H9 (cell line): ENCODE measurements around the gene SERTAD1. TPM values are rescaled to one million over a fixed set of nuclear protein-coding genes. Genes with fewer than 3 reads are reported as not detected.

Source experiments
- DNase-seq: peaks from one replicate; pipeline ENCODE4 v3.0.0-alpha.2; 2017
- H2AFZ ChIP-seq: one replicate; pipeline ENCODE4 v1.6.1; 2013; ENCODE audit warnings: mild to moderate bottlenecking, low read length, control low read depth, moderate library complexity
- H2AK5ac ChIP-seq: 2 replicates; pipeline ENCODE4 v1.6.1; 2013; ENCODE audit warnings: low read length, control low read depth, mixed read lengths; ENCODE audit not compliant: insufficient read length
- H2BK120ac ChIP-seq: one replicate; pipeline ENCODE4 v1.6.1; 2013; ENCODE audit warnings: low read depth, mild to moderate bottlenecking, low read length, control low read depth, inconsistent platforms; ENCODE audit not compliant: poor library complexity, severe bottlenecking
- H2BK12ac ChIP-seq: 2 replicates; pipeline ENCODE4 v1.6.1; 2013; ENCODE audit warnings: low read length, control low read depth, mixed read lengths, low read depth; ENCODE audit not compliant: insufficient read length
- H2BK15ac ChIP-seq: 2 replicates; pipeline ENCODE4 v1.6.1; 2013; ENCODE audit warnings: low read depth, low read length, control low read depth
- H2BK20ac ChIP-seq: one replicate; pipeline ENCODE4 v1.6.1; 2013; ENCODE audit warnings: low read depth, mild to moderate bottlenecking, low read length, control low read depth, inconsistent platforms; ENCODE audit not compliant: poor library complexity, severe bottlenecking
- H2BK5ac ChIP-seq: 2 replicates; pipeline ENCODE4 v1.6.1; 2013; ENCODE audit warnings: low read length, control low read depth, mixed read lengths; ENCODE audit not compliant: insufficient read length
- H3K14ac ChIP-seq: 2 replicates; pipeline ENCODE4 v1.6.1; 2013; ENCODE audit warnings: low read length, control low read depth; ENCODE audit not compliant: insufficient read depth
- H3K18ac ChIP-seq: 2 replicates; pipeline ENCODE4 v1.6.1; 2013; ENCODE audit warnings: low read depth, mild to moderate bottlenecking, mixed read lengths, low read length, control low read depth; ENCODE audit not compliant: insufficient read length
- H3K23ac ChIP-seq: 2 replicates; pipeline ENCODE4 v1.6.1; 2013; ENCODE audit warnings: low read length, control low read depth, mixed read lengths, low read depth; ENCODE audit not compliant: insufficient read length
- H3K23me2 ChIP-seq: 2 replicates; pipeline ENCODE4 v1.6.1; 2013; ENCODE audit warnings: low read depth, mild to moderate bottlenecking, mixed read lengths, low read length, control low read depth; ENCODE audit not compliant: insufficient read length, poor library complexity, severe bottlenecking
- H3K27ac ChIP-seq: 2 replicates; pipeline ENCODE4 v1.5.1; 2013; ENCODE audit warnings: low read length, control low read depth, mixed read lengths, low read depth; ENCODE audit not compliant: insufficient read length
- H3K27me3 ChIP-seq: 2 replicates; pipeline ENCODE4 v1.6.1; 2013; ENCODE audit warnings: low read length, control low read depth, inconsistent platforms; ENCODE audit not compliant: insufficient read depth
- H3K4ac ChIP-seq: 2 replicates; pipeline ENCODE4 v1.6.1; 2013; ENCODE audit warnings: low read depth, mild to moderate bottlenecking, control low read depth, inconsistent platforms, low read length, moderate library complexity
- H3K4me1 ChIP-seq: 2 replicates; pipeline ENCODE4 v1.6.1; 2013; ENCODE audit warnings: low read length, control low read depth, inconsistent platforms; ENCODE audit not compliant: insufficient read depth
- H3K4me2 ChIP-seq: 2 replicates; pipeline ENCODE4 v1.6.1; 2013; ENCODE audit warnings: low read length, control low read depth, mixed read lengths; ENCODE audit not compliant: insufficient read length, insufficient read depth
- H3K56ac ChIP-seq: 2 replicates; pipeline ENCODE4 v1.6.1; 2013; ENCODE audit warnings: low read depth, mild to moderate bottlenecking, mixed read lengths, low read length, control low read depth; ENCODE audit not compliant: insufficient read length
- H3K79me1 ChIP-seq: 2 replicates; pipeline ENCODE4 v1.6.1; 2013; ENCODE audit warnings: low read depth, mild to moderate bottlenecking, moderate library complexity, low read length, control low read depth, inconsistent platforms; ENCODE audit not compliant: insufficient read depth, poor library complexity, severe bottlenecking
- H3K79me2 ChIP-seq: 2 replicates; pipeline ENCODE4 v1.6.1; 2013; ENCODE audit warnings: low read length, control low read depth, inconsistent platforms; ENCODE audit not compliant: insufficient read depth
- H3K9ac ChIP-seq: 2 replicates; pipeline ENCODE4 v1.6.1; 2013; ENCODE audit warnings: low read length, control low read depth, mixed read lengths; ENCODE audit not compliant: insufficient read length; ENCODE audit errors: extremely low read depth
- H3K9me3 ChIP-seq: one replicate; pipeline ENCODE4 v1.6.1; 2013; ENCODE audit warnings: low read depth, low read length, inconsistent platforms; ENCODE audit not compliant: control insufficient read depth
- H3T11ph ChIP-seq: one replicate; pipeline ENCODE4 v1.6.1; 2013; ENCODE audit warnings: mild to moderate bottlenecking, low read length, control low read depth, inconsistent platforms
- H4K20me1 ChIP-seq: one replicate; pipeline ENCODE4 v1.6.1; 2013; ENCODE audit not compliant: control insufficient read depth, insufficient read length, insufficient read depth
- H4K5ac ChIP-seq: 2 replicates; pipeline ENCODE4 v1.6.1; 2013; ENCODE audit warnings: low read depth, mild to moderate bottlenecking, mixed read lengths, low read length, control low read depth; ENCODE audit not compliant: insufficient read length
- H4K8ac ChIP-seq: replicated peaks from 2 replicates; pipeline ENCODE4 v1.6.1; 2013; ENCODE audit warnings: low read length, control low read depth, mixed read lengths, low read depth; ENCODE audit not compliant: insufficient read length
- H4K91ac ChIP-seq: 2 replicates; pipeline ENCODE4 v1.6.1; 2013; ENCODE audit warnings: low read depth, mild to moderate bottlenecking, moderate library complexity, mixed read lengths, low read length, control low read depth; ENCODE audit not compliant: insufficient read length
- H3K27ac Mint-ChIP-seq, 3 experiments: 2 replicates in 2 of 3; 3 replicates in 1 of 3; pipeline ENCODE4 v1.8.0; 2020 to 2021; ENCODE audit warnings: mixed read lengths in 3 of 3, mild to moderate bottlenecking in 1 of 3, moderate library complexity in 1 of 3
- H3K27me3 Mint-ChIP-seq: 2 replicates; pipeline ENCODE4 v1.8.0; 2021; ENCODE audit warnings: low read depth, mild to moderate bottlenecking, moderate library complexity, mixed read lengths
- H3K36me3 Mint-ChIP-seq, 3 experiments: 2 replicates in 2 of 3; 3 replicates in 1 of 3; pipeline ENCODE4 v1.8.0; 2020 to 2021; ENCODE audit warnings: low read depth in 3 of 3, mixed read lengths in 3 of 3; ENCODE audit not compliant: insufficient read depth in 1 of 3
- H3K4me1 Mint-ChIP-seq, 2 experiments: 2 replicates each; pipeline ENCODE4 v1.8.0; 2020; ENCODE audit warnings: mixed read lengths in 2 of 2
- H3K4me3 Mint-ChIP-seq, 2 experiments: 2 replicates in 1 of 2; 3 replicates in 1 of 2; pipeline ENCODE4 v1.8.0; 2020 to 2021; ENCODE audit warnings: mild to moderate bottlenecking in 2 of 2, mixed read lengths in 2 of 2, moderate library complexity in 1 of 2
- H3K9me3 Mint-ChIP-seq, 2 experiments: 2 replicates in 1 of 2; 3 replicates in 1 of 2; pipeline ENCODE4 v1.8.0; 2020; ENCODE audit warnings: mild to moderate bottlenecking in 2 of 2, mixed read lengths in 2 of 2, moderate library complexity in 1 of 2
- WGBS: extraction: QIAGEN DNeasy Blood & Tissue Kit; methylation state at CpG from one replicate; pipeline ENCODE4 v1.1.7; 2013; ENCODE audit warnings: missing lambda C conversion rate, low lambda C conversion rate, mixed read lengths; ENCODE audit not compliant: insufficient read length; ENCODE audit errors: extremely low coverage; 5-methylcytosine and 5-hydroxymethylcytosine counted together
- total RNA-seq: library from RNA; stranded (reverse); gene quantifications from 2 replicates; pipeline ENCODE4 v1.2.1, GENCODE V29; 2021
- TF ChIP-seq, protein P1 (sequence below): fragments of 200-600 bp; sonication (generic); conservative IDR thresholded peaks from 3 replicates; pipeline ENCODE4 v1.8.0; 2021; ENCODE audit warnings: antibody characterized with exemption, mild to moderate bottlenecking

SERTAD1 gene
- total RNA-seq, 1 experiment from 2014 or later: 7.9 TPM

DNA sequence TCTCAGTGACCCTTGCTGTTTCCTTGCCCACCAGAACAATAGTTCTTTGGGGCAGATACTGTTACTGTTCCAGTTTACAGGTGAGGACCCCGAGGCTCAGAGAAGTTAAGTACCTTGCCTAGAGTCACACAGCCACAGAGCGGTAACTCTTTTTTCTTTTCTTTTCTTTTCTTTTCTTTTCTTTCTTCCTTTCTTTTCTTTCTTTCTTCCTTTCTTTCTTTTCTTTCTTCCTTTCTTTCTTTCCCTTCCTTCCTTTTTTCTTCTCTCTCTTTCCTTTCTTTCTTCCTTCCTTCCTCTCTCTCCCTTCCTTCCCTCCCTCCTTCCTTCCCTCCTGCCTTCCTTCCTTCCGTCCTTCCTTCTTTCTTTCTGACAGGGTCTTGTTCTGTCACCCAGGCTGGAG lies 7.8 kb downstream of the SERTAD1 start:
- Histone ChIP-seq H2BK15ac (no peak overlapping the region), H3K56ac (no peak overlapping the region), H2BK5ac (no peak overlapping the region), H3K27me3 (no peaks in the 10 kb centered on the region), H4K8ac (no peak overlapping the region), H3K27ac (no peak overlapping the region), H2BK120ac (no peak overlapping the region), H3K79me2 (no peaks in the 10 kb centered on the region), H2BK12ac (no peak overlapping the region), H3K23me2 (peaks cover 3% of the 10 kb centered on the region), H4K5ac (no peak overlapping the region), H3K9ac (no peak overlapping the region), H3K79me1 (no peaks in the 10 kb centered on the region), H2AK5ac (no peak overlapping the region), H4K91ac (no peak overlapping the region), H3K4me2 (no peak overlapping the region), H3K4me1 (no peaks in the 10 kb centered on the region), H2BK20ac (no peak overlapping the region), H3K18ac (no peak overlapping the region), H2AFZ (no peak overlapping the region), H3K23ac (no peak overlapping the region), H4K20me1 (no peaks in the 10 kb centered on the region), H3T11ph (no peak overlapping the region), H3K14ac (no peak overlapping the region), H3K4ac (no peak overlapping the region), H3K9me3 (no peaks in the 10 kb centered on the region)
- H3K36me3 Mint-ChIP-seq: peaks cover 0 to 5% (median 4%) of the 10 kb centered on the region in 3 experiments; a peak in 3 of 7 replicates
- H3K27ac Mint-ChIP-seq: peak overlapping the region in 1 of 3 experiments; percentile 23; a peak in 2 of 7 replicates
- peaks cover 24 to 40% of the 10 kb centered on the region in 2 experiments for H3K4me1 Mint-ChIP-seq
- DNase-seq: no peak
- H3K27me3 Mint-ChIP-seq: peaks cover 7% of the 10 kb centered on the region
- H3K4me3 Mint-ChIP-seq: peak overlapping the region in 1 of 2 experiments; percentile 22; a peak in 2 of 5 replicates
- peaks cover 0 to 3% of the 10 kb centered on the region in 2 experiments; a peak in 1 of 5 replicates for H3K9me3 Mint-ChIP-seq
- TF ChIP-seq, protein P1, sequence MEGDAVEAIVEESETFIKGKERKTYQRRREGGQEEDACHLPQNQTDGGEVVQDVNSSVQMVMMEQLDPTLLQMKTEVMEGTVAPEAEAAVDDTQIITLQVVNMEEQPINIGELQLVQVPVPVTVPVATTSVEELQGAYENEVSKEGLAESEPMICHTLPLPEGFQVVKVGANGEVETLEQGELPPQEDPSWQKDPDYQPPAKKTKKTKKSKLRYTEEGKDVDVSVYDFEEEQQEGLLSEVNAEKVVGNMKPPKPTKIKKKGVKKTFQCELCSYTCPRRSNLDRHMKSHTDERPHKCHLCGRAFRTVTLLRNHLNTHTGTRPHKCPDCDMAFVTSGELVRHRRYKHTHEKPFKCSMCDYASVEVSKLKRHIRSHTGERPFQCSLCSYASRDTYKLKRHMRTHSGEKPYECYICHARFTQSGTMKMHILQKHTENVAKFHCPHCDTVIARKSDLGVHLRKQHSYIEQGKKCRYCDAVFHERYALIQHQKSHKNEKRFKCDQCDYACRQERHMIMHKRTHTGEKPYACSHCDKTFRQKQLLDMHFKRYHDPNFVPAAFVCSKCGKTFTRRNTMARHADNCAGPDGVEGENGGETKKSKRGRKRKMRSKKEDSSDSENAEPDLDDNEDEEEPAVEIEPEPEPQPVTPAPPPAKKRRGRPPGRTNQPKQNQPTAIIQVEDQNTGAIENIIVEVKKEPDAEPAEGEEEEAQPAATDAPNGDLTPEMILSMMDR: no peak
- WGBS: no CpG with 5 or more reads among the region's 3 CpGs
